K562 (cell line): Measurements from ENCODE around the gene ACAP3. TPM values are rescaled to one million over a fixed set of nuclear protein-coding genes. Genes with fewer than 3 reads are reported as not detected.

ENCODE experiments used
- CBX3 ChIP-seq, 2 experiments: IDR thresholded peaks; 1 replicate in 1 of 2; 2 replicates in 1 of 2; pipeline ENCODE4 v1.6.1; 2012; ENCODE audit warnings: inconsistent platforms in 2 of 2, low read length in 2 of 2, borderline replicate concordance in 1 of 2, control low read depth in 1 of 2
- EHMT2 ChIP-seq: fragments of 450-650 bp; IDR thresholded peaks from 2 replicates; pipeline ENCODE4 v1.6.1; 2018; ENCODE audit warnings: antibody characterized with exemption
- GABPB1 ChIP-seq: sonication (generic); formaldehyde crosslinking; IDR thresholded peaks from 2 replicates; pipeline ENCODE4 v1.8.0; 2022; ENCODE audit warnings: mild to moderate bottlenecking, missing genetic modification reagents
- HCFC1 ChIP-seq: IDR thresholded peaks from 2 replicates; pipeline ENCODE4 v1.6.1; 2012; ENCODE audit warnings: low read depth, low read length, improper control_type of control experiment
- HDAC8 ChIP-seq: fragments of 450-650 bp; IDR thresholded peaks from 2 replicates; pipeline ENCODE4 v1.6.1; 2016; ENCODE audit warnings: mild to moderate bottlenecking, missing genetic modification characterization, moderate library complexity, missing compliant biosample characterization
- JUND ChIP-seq, 2 experiments: IDR thresholded peaks; 2 replicates in 1 of 2; 3 replicates in 1 of 2; pipeline ENCODE4 v1.6.1; 2011; ENCODE audit warnings: borderline replicate concordance in 2 of 2, low read depth in 2 of 2, low read length in 2 of 2, improper control_type of control experiment in 1 of 2, missing biosample characterization in 1 of 2, missing genetic modification characterization in 1 of 2, missing genetic modification reagents in 1 of 2
- KLF1 ChIP-seq: fragments of 450-650 bp; IDR thresholded peaks from 2 replicates; pipeline ENCODE4 v1.6.1; 2016; ENCODE audit warnings: missing genetic modification characterization, missing compliant biosample characterization
- KLF16 ChIP-seq: IDR thresholded peaks from 2 replicates; pipeline ENCODE4 v1.6.1; 2016; ENCODE audit warnings: antibody characterized with exemption
- PURB ChIP-seq: sonication (generic); formaldehyde crosslinking; IDR thresholded peaks from 2 replicates; pipeline ENCODE4 v1.9.0; 2021; ENCODE audit warnings: low read depth, mild to moderate bottlenecking, missing genetic modification reagents
- SIN3A ChIP-seq, 2 experiments: fragments of 150-350 bp in 1 of 2; IDR thresholded peaks; 2 replicates each; pipeline ENCODE4 v1.6.1; 2011 to 2016; ENCODE audit warnings: borderline replicate concordance in 2 of 2, low read depth in 2 of 2, low read length in 2 of 2, mild to moderate bottlenecking in 2 of 2, moderate library complexity in 2 of 2; ENCODE audit not compliant: control insufficient read depth in 1 of 2
- SIN3B ChIP-seq: fragments of 450-650 bp; IDR thresholded peaks from 2 replicates; pipeline ENCODE4 v1.6.1; 2017; ENCODE audit warnings: low read depth, mild to moderate bottlenecking, moderate library complexity
- SIRT6 ChIP-seq: IDR thresholded peaks from one replicate; pipeline ENCODE4 v1.6.1; 2012; ENCODE audit warnings: low read depth, mild to moderate bottlenecking, control low read depth, inconsistent platforms, low read length, moderate library complexity
- TSC22D4 ChIP-seq: fragments of 450-650 bp; IDR thresholded peaks from 2 replicates; pipeline ENCODE4 v1.6.1; 2016; ENCODE audit warnings: missing genetic modification characterization, missing biosample characterization, control low read depth
- XRCC4 ChIP-seq: IDR thresholded peaks from one replicate; pipeline ENCODE4 v1.6.1; 2011; ENCODE audit not compliant: insufficient read depth, insufficient read length; ENCODE audit errors: extremely low read depth
- ZNF311 ChIP-seq: fragments of 250-450 bp; sonication (Bioruptor Pico); IDR thresholded peaks from 2 replicates; pipeline ENCODE4 v1.4.0; 2020; ENCODE audit warnings: mild to moderate bottlenecking, moderate library complexity
- ZZZ3 ChIP-seq: fragments of 450-650 bp; IDR thresholded peaks from 2 replicates; pipeline ENCODE4 v1.6.1; 2016; ENCODE audit warnings: antibody characterized with exemption, mild to moderate bottlenecking, moderate library complexity
- polyA plus RNA-seq, 8 experiments: library from polyadenylated mRNA; depleted of rRNA in 4 of 8; stranded (reverse) in 5 of 8; unstranded in 3 of 8; fragments of >200 nt; fragmentation: Nextera tagmentation in 2 of 8; fragmentation: Illumina TruSeq in 1 of 8; extraction: Ambion mirVana in 2 of 8; extraction: Trizol in 1 of 8; gene quantifications; 2 replicates each; pipeline versions ENCODE4 v1.2.1 to v1.2.3, GENCODE V29; 2011 to 2014; ENCODE audit warnings: inconsistent platforms in 1 of 8, missing spikeins in 1 of 8
- total RNA-seq, 7 experiments: library from RNA; depleted of rRNA in 6 of 7; stranded (reverse); fragments of >200 nt in 6 of 7; fragmentation: Illumina TruSeq in 2 of 7; extraction: Trizol in 2 of 7; gene quantifications; 2 replicates each; pipeline versions ENCODE4 v1.2.1 to v1.2.3, GENCODE V29; 2011 to 2021; ENCODE audit warnings: low replicate concordance in 1 of 7
- TF ChIP-seq, protein P1 (sequence below): IDR thresholded peaks from 2 replicates; pipeline ENCODE4 v1.6.1; 2011; ENCODE audit warnings: borderline replicate concordance, low read depth, mild to moderate bottlenecking, moderate library complexity, low read length; ENCODE audit not compliant: insufficient read depth, poor library complexity, severe bottlenecking
- TF ChIP-seq, protein P2 (sequence below), 2 experiments: fragments of 450-650 bp; conservative IDR thresholded peaks; 2 replicates each; pipeline ENCODE4 v1.6.1; 2017; ENCODE audit warnings: mild to moderate bottlenecking in 2 of 2, moderate library complexity in 2 of 2
- TF ChIP-seq, protein P3 (sequence below): fragments of 450-650 bp; IDR thresholded peaks from 2 replicates; pipeline ENCODE4 v1.6.1; 2016; ENCODE audit warnings: missing biosample characterization, missing genetic modification characterization
- TF ChIP-seq, protein P4 (sequence below): sonication (generic); formaldehyde crosslinking; IDR thresholded peaks from 2 replicates; pipeline ENCODE4 v1.8.1; 2023; ENCODE audit warnings: mild to moderate bottlenecking, missing genetic modification reagents, moderate library complexity
- TF ChIP-seq, protein P5 (sequence below): sonication (generic); formaldehyde crosslinking; IDR thresholded peaks from 2 replicates; pipeline ENCODE4 v1.9.0; 2022; ENCODE audit warnings: mild to moderate bottlenecking, missing genetic modification reagents

ACAP3 gene
- total and polyA plus RNA-seq, 9 of the 15 experiments (the other 6 are each of a cell fraction or from before 2014, with no cell fraction given) = 0.01 to 49.0 (median 12.0) TPM

DNA sequence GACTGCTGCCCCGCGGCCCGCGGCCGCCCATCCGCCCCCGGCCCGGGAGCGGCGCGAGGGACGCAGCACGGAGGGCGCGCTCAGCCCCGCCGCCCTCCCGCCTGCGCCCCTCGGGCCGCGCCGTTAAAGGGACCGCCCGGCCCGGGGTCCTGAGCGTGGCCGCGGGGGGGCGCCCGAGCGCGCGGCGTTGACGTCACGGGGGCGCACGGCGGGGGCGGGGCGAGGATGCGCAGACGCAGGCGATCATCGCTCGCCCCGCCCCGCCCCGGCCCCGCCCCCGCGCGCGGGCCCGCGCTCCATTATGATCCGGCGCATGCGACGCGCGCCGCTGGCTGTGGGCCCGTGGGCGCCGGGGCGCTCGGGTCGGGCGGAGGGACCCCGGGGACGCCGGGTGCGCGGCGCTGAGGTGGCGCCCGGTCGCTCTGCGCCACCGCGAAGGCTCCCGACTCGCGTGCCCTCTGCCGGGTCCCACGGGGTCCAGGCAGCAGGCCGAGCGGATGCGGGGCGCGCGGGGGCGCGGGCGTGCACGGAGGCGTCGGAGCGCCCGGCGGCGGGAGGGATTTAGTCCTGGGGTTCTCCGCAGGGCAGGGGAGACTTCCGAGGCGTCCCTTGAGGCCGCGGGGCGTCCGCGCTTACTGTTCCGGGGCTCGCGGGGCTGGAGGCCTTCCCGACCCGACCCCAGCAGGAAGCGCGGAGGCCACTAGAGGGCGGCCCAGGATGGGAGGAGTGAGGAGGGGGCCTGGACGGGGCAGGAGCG is 41.7 kb upstream of the ACAP3 start, which contains the start of gene DVL1 (continued):
- TF ChIP-seq GABPB1 (CRISPR knock-in tag) (peak; percentile 57; the same call in 1 of the 2 replicates), KLF16 (no peak), HDAC8 (tag) (no peak), HCFC1 (peak; percentile 17; the same call in 1 of the 2 replicates), JUND (IDR thresholded peaks at IDR 0.05; ENCODE audit: borderline replicate concordance, low read depth, low read length) (0 out of 2 replicates have a peak, but pooled peaks have one; percentile 2), JUND (tag; IDR thresholded peaks at IDR 0.05; ENCODE audit: borderline replicate concordance, low read depth, low read length) (no peak), XRCC4 (no peak), CBX3 (IDR thresholded peaks at IDR 0.05; ENCODE audit: borderline replicate concordance in 1 of 2, low read length in 2 of 2) (no peak), ZZZ3 (no peak), PURB (CRISPR knock-in tag) (no peak), ZNF311 (CRISPR knock-in tag) (no peak), SIN3A (IDR thresholded peaks at IDR 0.05; ENCODE audit: borderline replicate concordance in 2 of 2, control insufficient read depth in 1 of 2, low read depth in 2 of 2, low read length in 2 of 2) (peak; percentile 62 to 82; a peak in 3 of 4 replicates), KLF1 (tag) (no peak), SIRT6 (no peak), SIN3B (peak; percentile 86), TSC22D4 (tag) (no peak), EHMT2 (no peak)
- TF ChIP-seq, protein P1, sequence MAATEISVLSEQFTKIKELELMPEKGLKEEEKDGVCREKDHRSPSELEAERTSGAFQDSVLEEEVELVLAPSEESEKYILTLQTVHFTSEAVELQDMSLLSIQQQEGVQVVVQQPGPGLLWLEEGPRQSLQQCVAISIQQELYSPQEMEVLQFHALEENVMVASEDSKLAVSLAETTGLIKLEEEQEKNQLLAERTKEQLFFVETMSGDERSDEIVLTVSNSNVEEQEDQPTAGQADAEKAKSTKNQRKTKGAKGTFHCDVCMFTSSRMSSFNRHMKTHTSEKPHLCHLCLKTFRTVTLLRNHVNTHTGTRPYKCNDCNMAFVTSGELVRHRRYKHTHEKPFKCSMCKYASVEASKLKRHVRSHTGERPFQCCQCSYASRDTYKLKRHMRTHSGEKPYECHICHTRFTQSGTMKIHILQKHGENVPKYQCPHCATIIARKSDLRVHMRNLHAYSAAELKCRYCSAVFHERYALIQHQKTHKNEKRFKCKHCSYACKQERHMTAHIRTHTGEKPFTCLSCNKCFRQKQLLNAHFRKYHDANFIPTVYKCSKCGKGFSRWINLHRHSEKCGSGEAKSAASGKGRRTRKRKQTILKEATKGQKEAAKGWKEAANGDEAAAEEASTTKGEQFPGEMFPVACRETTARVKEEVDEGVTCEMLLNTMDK = peak; percentile 95
- TF ChIP-seq, protein P2, sequence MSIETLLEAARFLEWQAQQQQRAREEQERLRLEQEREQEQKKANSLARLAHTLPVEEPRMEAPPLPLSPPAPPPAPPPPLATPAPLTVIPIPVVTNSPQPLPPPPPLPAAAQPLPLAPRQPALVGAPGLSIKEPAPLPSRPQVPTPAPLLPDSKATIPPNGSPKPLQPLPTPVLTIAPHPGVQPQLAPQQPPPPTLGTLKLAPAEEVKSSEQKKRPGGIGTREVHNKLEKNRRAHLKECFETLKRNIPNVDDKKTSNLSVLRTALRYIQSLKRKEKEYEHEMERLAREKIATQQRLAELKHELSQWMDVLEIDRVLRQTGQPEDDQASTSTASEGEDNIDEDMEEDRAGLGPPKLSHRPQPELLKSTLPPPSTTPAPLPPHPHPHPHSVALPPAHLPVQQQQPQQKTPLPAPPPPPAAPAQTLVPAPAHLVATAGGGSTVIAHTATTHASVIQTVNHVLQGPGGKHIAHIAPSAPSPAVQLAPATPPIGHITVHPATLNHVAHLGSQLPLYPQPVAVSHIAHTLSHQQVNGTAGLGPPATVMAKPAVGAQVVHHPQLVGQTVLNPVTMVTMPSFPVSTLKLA (conservative IDR thresholded peaks at IDR 0.05) = peak in 1 of 2 experiments; percentile 41; a peak in 1 of 4 replicates
- TF ChIP-seq, protein P3, sequence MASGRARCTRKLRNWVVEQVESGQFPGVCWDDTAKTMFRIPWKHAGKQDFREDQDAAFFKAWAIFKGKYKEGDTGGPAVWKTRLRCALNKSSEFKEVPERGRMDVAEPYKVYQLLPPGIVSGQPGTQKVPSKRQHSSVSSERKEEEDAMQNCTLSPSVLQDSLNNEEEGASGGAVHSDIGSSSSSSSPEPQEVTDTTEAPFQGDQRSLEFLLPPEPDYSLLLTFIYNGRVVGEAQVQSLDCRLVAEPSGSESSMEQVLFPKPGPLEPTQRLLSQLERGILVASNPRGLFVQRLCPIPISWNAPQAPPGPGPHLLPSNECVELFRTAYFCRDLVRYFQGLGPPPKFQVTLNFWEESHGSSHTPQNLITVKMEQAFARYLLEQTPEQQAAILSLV (tag) = no peak
- TF ChIP-seq, protein P4, sequence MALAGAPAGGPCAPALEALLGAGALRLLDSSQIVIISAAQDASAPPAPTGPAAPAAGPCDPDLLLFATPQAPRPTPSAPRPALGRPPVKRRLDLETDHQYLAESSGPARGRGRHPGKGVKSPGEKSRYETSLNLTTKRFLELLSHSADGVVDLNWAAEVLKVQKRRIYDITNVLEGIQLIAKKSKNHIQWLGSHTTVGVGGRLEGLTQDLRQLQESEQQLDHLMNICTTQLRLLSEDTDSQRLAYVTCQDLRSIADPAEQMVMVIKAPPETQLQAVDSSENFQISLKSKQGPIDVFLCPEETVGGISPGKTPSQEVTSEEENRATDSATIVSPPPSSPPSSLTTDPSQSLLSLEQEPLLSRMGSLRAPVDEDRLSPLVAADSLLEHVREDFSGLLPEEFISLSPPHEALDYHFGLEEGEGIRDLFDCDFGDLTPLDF = peak; percentile 40; the same call in 1 of the 2 replicates
- TF ChIP-seq, protein P5, sequence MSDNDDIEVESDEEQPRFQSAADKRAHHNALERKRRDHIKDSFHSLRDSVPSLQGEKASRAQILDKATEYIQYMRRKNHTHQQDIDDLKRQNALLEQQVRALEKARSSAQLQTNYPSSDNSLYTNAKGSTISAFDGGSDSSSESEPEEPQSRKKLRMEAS (CRISPR knock-in tag) = peak; percentile 41; the same call in 1 of the 2 replicates
